Measurements from ENCODE around the gene UBA5.
"Not testable (repeated sequence)": the region's sequence is repeated elsewhere in the genome, so short reads cannot be mapped to it uniquely, and the experiment has no call there.

Gene UBA5

GRCh38 chr3:132660052-132660810 lies at the start of gene UBA5:
Gene UBA5 (plus strand): TSS chr3:132660329. CDS start chr3:132660538, 209 bp downstream.
- peak; percentile 36 to 57 (median 47) for DNase-seq (ENCODE audit: low read depth in 4 of 4, low spot score in 1 of 4)

- not testable (repeated sequence) for DNase-seq (ENCODE audit: low read depth in 4 of 4, low spot score in 1 of 4)
These were observed 44.8 kb upstream of the UBA5 start for GRCh38 chr3:132615301-132615700.

DNA sequence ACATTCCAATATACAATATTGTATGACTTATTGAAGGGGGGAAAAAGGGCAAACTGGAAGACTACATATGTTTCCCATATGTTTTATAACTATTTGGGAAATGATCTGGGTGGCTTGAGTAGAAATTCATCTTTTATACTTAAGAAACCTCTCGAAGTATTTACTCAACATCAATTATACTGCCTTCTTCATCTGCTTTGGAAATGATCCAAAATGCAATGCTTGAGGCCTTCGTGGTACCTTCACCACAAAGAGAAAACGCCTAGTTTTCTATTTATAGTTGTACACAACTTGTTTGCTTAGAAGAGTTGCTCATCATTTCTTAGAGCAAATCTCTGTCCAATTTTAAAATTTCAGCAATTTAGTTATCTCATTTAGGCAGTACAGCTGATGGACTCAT lies 44.2 kb upstream of the UBA5 start:
- DNase-seq (ENCODE audit: low read depth in 4 of 4, low spot score in 1 of 4): no peak

- DNase-seq (ENCODE audit: low read depth in 4 of 4, low spot score in 1 of 4): no peak
These were observed 43.3 kb upstream of the UBA5 start for GRCh38 chr3:132616780-132617179.

DNA sequence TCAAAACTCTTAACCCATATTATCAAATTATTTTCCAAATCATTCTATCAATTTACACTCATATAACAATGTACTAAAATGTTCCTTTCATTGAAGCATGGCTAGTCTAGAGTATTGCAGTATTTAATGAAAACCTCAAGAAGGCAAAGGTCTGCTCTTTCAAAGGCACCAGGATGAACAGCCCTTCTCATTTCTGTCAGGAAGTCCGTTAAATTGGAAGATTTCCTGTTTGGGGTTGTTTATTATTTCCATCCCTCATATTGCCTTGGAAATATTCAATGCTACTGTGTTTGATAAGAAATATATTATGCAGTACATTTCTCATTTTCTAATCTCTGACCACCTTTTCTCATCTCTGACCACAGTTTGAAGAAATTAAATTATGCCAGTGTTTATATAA lies 38.0 kb upstream of the UBA5 start:
- no peak for DNase-seq (ENCODE audit: low read depth in 4 of 4, low spot score in 1 of 4)

DNA sequence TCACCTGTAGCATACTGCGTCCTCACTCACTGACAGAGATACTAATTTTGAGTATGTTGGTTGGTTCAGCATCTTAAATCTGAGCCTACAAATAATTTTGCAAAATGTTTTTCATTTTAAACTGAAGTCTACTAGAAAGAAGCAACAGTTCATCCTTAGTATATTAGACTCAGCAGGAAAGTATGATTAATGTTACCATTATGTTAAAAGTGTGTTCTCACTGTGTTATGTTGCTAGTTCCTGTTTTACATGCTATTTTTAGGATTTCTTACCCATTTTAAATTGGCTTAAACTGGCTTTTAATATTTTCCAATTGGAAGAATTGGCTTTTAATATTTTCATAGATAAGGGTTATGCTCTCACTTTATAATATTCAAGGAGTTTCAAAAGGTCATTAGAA lies 37.4 kb upstream of the UBA5 start:
- DNase-seq (ENCODE audit: low read depth in 4 of 4, low spot score in 1 of 4): no peak

GRCh38 chr3:132623646-132624045 lies 36.5 kb upstream of the UBA5 start:
- no peak for DNase-seq (ENCODE audit: low read depth in 4 of 4, low spot score in 1 of 4)

- no peak for DNase-seq (ENCODE audit: low read depth in 4 of 4, low spot score in 1 of 4)
These were observed 35.3 kb upstream of the UBA5 start for GRCh38 chr3:132624790-132625189.

DNA sequence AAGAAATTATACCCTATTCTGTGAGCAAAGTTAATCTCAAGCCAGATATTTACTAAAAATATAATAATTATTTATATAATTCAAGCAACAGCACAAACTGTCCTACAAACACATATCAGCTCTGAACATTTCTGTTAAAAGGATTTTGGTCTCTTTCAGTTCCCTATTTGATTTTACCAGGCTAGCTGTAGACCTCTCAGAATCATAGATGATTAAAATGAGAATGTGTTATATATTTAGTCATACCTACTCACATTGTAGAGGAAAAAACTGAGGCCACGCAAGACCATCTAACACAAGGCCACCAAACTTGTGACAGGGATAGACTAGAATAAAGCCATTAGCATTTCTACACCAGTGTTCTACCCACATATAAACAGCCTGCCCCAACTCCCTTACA lies 34.5 kb upstream of the UBA5 start:
- no peak for DNase-seq (ENCODE audit: low read depth in 4 of 4, low spot score in 1 of 4)

- DNase-seq (ENCODE audit: low read depth in 4 of 4, low spot score in 1 of 4): no peak
These were observed 33.2 kb upstream of the UBA5 start for GRCh38 chr3:132626955-132627354.

DNA sequence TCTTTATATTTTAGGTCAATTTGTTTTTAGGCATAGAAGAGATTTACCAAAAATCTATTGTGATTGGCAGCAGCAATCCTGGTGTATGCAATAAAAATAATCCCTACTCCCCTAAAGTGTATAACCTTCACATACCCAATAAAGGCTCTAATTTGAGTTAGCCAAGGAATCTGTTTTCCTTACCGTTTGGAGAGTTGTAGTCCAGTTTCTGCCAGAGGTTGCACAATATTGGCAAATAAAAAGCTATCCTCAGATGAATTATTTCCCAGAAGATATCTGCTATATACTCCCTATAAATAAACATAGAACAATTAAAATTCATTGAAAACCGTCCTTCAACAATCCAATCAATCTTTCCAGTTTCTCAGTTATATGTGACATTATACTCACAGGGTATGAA lies 32.0 kb upstream of the UBA5 start:
- no peak for DNase-seq (ENCODE audit: low read depth in 4 of 4, low spot score in 1 of 4)

DNA sequence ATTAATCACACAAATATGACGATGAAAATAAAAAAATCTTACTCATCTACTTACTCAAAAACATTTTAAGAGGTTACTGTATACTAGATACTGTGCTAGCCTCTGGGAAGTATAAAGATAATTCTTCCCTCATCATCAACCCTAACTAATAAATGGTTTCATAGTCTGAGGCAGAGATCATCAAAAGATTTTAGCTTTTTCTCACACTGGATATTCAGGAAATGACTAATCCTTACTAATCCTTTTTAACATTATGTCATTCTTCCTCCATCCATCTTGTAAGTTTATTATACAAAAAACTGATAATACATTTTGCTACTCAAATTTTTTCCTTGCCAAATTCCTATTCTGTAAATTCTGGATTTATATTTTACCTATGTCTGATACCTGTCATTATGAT lies 30.2 kb upstream of the UBA5 start:
- no peak for DNase-seq (ENCODE audit: low read depth in 4 of 4, low spot score in 1 of 4)

DNA sequence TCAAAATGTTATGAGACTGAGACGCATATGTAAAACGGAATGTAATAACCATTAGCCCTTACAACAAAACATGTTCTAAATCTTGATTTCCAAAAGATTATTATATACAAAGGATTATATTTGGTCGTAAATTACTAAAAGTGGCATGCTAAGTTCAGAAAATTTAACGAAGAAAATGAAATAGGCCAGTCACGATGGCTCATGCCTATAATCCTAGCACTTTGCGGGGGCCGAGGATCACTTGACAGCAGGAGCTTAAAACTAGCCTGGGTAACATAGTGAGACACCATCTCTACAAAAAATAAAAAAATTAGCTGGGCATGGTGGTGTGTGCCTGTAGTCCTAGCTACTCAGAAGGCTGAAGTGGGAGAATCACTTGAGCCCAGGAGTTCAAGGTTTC lies 29.5 kb upstream of the UBA5 start:
- DNase-seq (ENCODE audit: low read depth in 4 of 4, low spot score in 1 of 4): no peak

DNA sequence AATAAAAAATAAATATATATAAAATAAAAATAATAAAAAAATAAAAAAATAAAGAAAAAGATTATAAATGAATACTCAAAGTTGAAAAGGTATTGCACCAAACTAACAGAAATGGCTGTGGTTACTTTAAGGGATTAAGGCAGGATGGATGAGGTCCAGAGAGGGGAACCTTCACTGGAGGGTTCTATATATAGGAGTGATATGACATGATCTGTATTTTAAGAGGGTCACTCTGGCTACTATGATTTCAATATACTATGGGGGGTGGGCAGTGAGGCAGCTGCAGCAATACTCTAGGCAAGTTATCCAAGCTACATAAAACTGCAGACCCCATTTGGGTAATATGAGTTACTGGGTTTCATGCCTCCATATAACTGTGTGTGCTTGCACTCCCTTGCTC lies 25.1 kb upstream of the UBA5 start:
- DNase-seq (ENCODE audit: low read depth in 4 of 4, low spot score in 1 of 4): no peak

- DNase-seq (ENCODE audit: low read depth in 4 of 4, low spot score in 1 of 4): no peak
These were observed 22.5 kb upstream of the UBA5 start for GRCh38 chr3:132637590-132637989.

GRCh38 chr3:132638706-132639105 lies 21.4 kb upstream of the UBA5 start:
- no peak for DNase-seq (ENCODE audit: low read depth in 4 of 4, low spot score in 1 of 4)

DNA sequence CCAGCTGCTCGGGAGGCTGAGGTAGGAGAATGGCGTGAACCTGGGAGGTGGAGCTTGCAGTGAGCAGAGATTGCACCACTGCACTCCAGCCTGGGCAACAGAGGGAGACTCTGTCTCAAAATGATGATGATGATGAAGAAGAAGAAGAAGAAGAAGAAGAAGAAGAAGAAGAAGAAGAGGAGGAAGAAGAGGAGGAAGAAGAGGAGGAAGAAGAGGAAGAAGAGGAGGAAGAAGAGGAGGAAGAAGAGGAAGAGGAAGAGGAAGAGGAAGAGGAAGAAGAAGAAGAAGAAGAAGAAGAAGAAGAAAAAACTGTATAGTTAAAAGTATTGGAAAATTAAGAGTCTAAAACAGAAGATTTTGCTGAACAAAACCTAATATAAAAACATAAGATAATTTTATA lies 18.7 kb upstream of the UBA5 start:
- not testable (repeated sequence) for DNase-seq (ENCODE audit: low read depth in 4 of 4, low spot score in 1 of 4)

DNA sequence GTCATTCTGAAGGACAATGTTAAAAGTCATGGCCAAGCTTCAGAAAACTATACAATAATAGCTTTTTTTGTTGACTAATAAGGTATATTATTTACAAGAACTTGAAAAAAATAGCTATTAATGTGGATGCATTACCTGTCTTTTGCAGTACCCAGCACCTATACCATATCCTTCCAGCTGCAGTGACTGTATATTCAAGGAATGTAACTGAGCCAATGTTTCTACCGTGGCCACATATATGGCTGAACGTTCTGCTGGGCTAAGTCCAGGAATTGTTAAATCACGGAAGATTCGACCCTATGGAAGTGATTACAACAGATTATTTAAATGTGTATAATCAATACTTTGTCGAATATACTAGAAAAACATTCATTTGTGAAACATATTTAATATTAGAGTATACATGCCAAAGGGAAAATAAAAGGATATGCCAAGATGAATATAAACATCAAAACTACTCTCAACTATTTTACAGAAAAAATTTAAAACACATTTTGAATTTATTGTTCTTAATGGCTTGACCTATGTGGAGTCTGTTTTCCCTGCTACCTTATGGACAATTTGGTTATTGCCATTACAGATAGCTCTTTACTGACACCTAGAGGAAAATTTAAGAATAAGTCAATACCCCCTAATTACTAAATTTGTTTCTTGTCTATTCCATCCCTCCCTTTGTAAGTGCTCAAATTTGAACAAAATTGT lies 18.1 kb upstream of the UBA5 start:
- DNase-seq (ENCODE audit: low read depth in 4 of 4, low spot score in 1 of 4): no peak

DNA sequence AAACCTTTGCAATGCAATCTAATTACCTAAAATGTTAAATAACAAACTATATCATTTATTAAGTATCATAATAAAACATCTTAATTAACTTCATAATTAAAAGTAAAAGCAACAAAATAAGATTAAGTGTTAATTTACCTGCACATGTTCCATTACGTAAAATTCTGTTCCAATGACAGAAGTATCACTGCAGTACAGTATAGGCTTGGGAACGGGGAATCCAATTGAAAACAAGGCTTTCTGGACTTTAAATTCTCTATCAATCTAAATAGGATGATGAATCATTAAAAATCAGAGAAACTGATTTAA lies 17.6 kb upstream of the UBA5 start:
- no peak for DNase-seq (ENCODE audit: low read depth in 4 of 4, low spot score in 1 of 4)

- DNase-seq (ENCODE audit: low read depth in 4 of 4, low spot score in 1 of 4): no peak
These were observed 16.8 kb upstream of the UBA5 start for GRCh38 chr3:132643366-132643765.

- DNase-seq (ENCODE audit: low read depth in 4 of 4, low spot score in 1 of 4): no peak
These were observed 15.1 kb upstream of the UBA5 start for GRCh38 chr3:132645058-132645457.

- DNase-seq (ENCODE audit: low read depth in 4 of 4, low spot score in 1 of 4): no peak
These were observed 10.0 kb upstream of the UBA5 start for GRCh38 chr3:132650153-132650552.
